HepG2 (cell line): ENCODE results near the gene ADGRV1. TPM values are rescaled to one million over a fixed set of nuclear protein-coding genes. Genes with fewer than 3 reads are reported as not detected.

ENCODE experiments used
- AHR ChIP-seq: IDR thresholded peaks from 2 replicates; pipeline ENCODE4 v1.6.1; 2018; ENCODE audit warnings: missing genetic modification reagents, missing compliant biosample characterization
- HNF4A ChIP-seq: sonication (generic); formaldehyde crosslinking; IDR thresholded peaks from 2 replicates; pipeline ENCODE4 v1.4.0; 2020; ENCODE audit warnings: missing genetic modification reagents
- SALL2 ChIP-seq: sonication (generic); formaldehyde crosslinking; IDR thresholded peaks from 2 replicates; pipeline ENCODE4 v1.8.1; 2023; ENCODE audit warnings: mild to moderate bottlenecking, missing genetic modification reagents, inconsistent platforms
- SAP130 ChIP-seq: IDR thresholded peaks from 2 replicates; pipeline ENCODE4 v1.6.1; 2016; ENCODE audit warnings: low read depth
- SMARCC2 ChIP-seq: fragments of 450-650 bp; IDR thresholded peaks from 2 replicates; pipeline ENCODE4 v1.6.1; 2017; ENCODE audit warnings: antibody characterized with exemption, mild to moderate bottlenecking
- ZNF44 ChIP-seq: sonication (generic); formaldehyde crosslinking; IDR thresholded peaks from 2 replicates; pipeline ENCODE4 v1.5.1; 2020; ENCODE audit warnings: mild to moderate bottlenecking, missing genetic modification reagents
- polyA plus RNA-seq, 8 experiments: library from polyadenylated mRNA; depleted of rRNA in 3 of 8; stranded (reverse) in 7 of 8; unstranded in 1 of 8; fragments of >200 nt; fragmentation: Illumina TruSeq in 4 of 8; extraction: Trizol in 4 of 8; gene quantifications; 2 replicates each; pipeline versions ENCODE4 v1.2.1 to v1.2.3, GENCODE V29; 2011 to 2016; ENCODE audit warnings: low read depth in 4 of 8, missing spikeins in 1 of 8, mixed read lengths in 1 of 8; ENCODE audit not compliant: insufficient read depth in 1 of 8
- total RNA-seq, 5 experiments: library from RNA; depleted of rRNA; stranded (reverse); fragments of >200 nt; fragmentation: Illumina TruSeq; extraction: Trizol; gene quantifications; 2 replicates each; pipeline ENCODE4 v1.2.3, GENCODE V29; 2016; ENCODE audit warnings: low read depth in 1 of 5
- TF ChIP-seq, protein P1 (sequence below): sonication (generic); formaldehyde crosslinking; IDR thresholded peaks from 2 replicates; pipeline ENCODE4 v1.4.0; 2020; ENCODE audit warnings: missing genetic modification reagents
- TF ChIP-seq, protein P2 (sequence below): sonication (generic); formaldehyde crosslinking; IDR thresholded peaks from 2 replicates; pipeline ENCODE4 v1.8.0; 2022; ENCODE audit warnings: mild to moderate bottlenecking, missing genetic modification reagents; ENCODE audit not compliant: insufficient replicate concordance

ADGRV1 gene
- total and polyA plus RNA-seq, 2 of the 13 experiments (the other 11 are each of a cell fraction or from before 2014, with no cell fraction given) = 1.7 to 3.9 TPM

DNA sequence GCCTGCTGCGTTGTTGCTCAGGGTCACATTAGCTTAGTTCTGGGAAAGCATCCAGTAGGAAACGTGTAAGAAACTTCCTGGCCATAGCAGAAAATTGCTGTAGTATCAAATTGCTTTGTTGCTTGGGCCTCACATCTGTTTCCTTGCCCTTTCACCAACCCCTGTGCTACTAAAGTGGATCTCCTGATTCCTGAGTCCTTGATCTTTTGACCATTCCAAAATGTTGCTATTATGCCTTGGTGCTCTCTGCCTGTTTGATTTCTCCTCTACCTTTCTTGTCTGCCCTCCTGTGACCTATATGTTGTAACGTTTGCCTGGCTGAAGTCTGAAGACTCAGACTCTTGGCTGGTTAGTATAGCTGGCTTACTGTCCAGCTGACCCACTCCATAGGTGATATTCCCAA, 350.5 kb downstream of the ADGRV1 start (continued):
- TF ChIP-seq HNF4A (CRISPR knock-in tag) (peak; percentile 72), ZNF44 (CRISPR knock-in tag) (0 out of 2 replicates have a peak, but pooled peaks have one; percentile 69), SMARCC2 (no peak), SAP130 (CRISPR knock-in tag) (peak; percentile 15; the same call in 1 of the 2 replicates), SALL2 (no peak), AHR (CRISPR knock-in tag) (no peak)
- TF ChIP-seq, protein P1, sequence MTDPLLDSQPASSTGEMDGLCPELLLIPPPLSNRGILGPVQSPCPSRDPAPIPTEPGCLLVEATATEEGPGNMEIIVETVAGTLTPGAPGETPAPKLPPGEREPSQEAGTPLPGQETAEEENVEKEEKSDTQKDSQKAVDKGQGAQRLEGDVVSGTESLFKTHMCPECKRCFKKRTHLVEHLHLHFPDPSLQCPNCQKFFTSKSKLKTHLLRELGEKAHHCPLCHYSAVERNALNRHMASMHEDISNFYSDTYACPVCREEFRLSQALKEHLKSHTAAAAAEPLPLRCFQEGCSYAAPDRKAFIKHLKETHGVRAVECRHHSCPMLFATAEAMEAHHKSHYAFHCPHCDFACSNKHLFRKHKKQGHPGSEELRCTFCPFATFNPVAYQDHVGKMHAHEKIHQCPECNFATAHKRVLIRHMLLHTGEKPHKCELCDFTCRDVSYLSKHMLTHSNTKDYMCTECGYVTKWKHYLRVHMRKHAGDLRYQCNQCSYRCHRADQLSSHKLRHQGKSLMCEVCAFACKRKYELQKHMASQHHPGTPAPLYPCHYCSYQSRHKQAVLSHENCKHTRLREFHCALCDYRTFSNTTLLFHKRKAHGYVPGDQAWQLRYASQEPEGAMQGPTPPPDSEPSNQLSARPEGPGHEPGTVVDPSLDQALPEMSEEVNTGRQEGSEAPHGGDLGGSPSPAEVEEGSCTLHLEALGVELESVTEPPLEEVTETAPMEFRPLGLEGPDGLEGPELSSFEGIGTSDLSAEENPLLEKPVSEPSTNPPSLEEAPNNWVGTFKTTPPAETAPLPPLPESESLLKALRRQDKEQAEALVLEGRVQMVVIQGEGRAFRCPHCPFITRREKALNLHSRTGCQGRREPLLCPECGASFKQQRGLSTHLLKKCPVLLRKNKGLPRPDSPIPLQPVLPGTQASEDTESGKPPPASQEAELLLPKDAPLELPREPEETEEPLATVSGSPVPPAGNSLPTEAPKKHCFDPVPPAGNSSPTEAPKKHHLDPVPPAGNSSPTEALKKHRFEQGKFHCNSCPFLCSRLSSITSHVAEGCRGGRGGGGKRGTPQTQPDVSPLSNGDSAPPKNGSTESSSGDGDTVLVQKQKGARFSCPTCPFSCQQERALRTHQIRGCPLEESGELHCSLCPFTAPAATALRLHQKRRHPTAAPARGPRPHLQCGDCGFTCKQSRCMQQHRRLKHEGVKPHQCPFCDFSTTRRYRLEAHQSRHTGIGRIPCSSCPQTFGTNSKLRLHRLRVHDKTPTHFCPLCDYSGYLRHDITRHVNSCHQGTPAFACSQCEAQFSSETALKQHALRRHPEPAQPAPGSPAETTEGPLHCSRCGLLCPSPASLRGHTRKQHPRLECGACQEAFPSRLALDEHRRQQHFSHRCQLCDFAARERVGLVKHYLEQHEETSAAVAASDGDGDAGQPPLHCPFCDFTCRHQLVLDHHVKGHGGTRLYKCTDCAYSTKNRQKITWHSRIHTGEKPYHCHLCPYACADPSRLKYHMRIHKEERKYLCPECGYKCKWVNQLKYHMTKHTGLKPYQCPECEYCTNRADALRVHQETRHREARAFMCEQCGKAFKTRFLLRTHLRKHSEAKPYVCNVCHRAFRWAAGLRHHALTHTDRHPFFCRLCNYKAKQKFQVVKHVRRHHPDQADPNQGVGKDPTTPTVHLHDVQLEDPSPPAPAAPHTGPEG (CRISPR knock-in tag) = no peak
- TF ChIP-seq, protein P2, sequence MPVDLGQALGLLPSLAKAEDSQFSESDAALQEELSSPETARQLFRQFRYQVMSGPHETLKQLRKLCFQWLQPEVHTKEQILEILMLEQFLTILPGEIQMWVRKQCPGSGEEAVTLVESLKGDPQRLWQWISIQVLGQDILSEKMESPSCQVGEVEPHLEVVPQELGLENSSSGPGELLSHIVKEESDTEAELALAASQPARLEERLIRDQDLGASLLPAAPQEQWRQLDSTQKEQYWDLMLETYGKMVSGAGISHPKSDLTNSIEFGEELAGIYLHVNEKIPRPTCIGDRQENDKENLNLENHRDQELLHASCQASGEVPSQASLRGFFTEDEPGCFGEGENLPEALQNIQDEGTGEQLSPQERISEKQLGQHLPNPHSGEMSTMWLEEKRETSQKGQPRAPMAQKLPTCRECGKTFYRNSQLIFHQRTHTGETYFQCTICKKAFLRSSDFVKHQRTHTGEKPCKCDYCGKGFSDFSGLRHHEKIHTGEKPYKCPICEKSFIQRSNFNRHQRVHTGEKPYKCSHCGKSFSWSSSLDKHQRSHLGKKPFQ = no peak
- TF ChIP-seq, all 625 proteins: peak for 33
